ENCODE data around the gene UBA52. TPM values are rescaled to one million over a fixed set of nuclear protein-coding genes. Genes with fewer than 3 reads are reported as not detected.

Gene UBA52
- total and polyA plus RNA-seq, 11 donors: 336 to 944 (median 716) TPM

- 3 to 6% (median 5%) methylated on average over 5 to 44 of the region's 45 CpGs for WGBS, 4 donors
- Histone ChIP-seq H3K4me1 (peaks cover 0 to 54% (median 34%) of the 10 kb centered on the region in 12 donors), H3K27me3 (peaks cover 60 to 95% (median 81%) of the 10 kb centered on the region in 9 donors), H3K4me3 (peak overlapping the region in 1 of 12 donors; percentile 1), H3K36me3 (no peaks in the 10 kb centered on the region), H3K9me3 (no peaks in the 10 kb centered on the region), H3K27ac (no peak overlapping the region)
- ATAC-seq: no peak
- TF ChIP-seq POLR2A (IDR thresholded peaks at IDR 0.05): no peak
- TF ChIP-seq, protein P1, sequence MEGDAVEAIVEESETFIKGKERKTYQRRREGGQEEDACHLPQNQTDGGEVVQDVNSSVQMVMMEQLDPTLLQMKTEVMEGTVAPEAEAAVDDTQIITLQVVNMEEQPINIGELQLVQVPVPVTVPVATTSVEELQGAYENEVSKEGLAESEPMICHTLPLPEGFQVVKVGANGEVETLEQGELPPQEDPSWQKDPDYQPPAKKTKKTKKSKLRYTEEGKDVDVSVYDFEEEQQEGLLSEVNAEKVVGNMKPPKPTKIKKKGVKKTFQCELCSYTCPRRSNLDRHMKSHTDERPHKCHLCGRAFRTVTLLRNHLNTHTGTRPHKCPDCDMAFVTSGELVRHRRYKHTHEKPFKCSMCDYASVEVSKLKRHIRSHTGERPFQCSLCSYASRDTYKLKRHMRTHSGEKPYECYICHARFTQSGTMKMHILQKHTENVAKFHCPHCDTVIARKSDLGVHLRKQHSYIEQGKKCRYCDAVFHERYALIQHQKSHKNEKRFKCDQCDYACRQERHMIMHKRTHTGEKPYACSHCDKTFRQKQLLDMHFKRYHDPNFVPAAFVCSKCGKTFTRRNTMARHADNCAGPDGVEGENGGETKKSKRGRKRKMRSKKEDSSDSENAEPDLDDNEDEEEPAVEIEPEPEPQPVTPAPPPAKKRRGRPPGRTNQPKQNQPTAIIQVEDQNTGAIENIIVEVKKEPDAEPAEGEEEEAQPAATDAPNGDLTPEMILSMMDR (IDR thresholded peaks at IDR 0.05): no peak
- intact Hi-C loops (cut with DNase I): no loop called here
- DNase-seq: no peak
Measured at GRCh38 chr19:18610556-18611326, 39.1 kb downstream of the UBA52 start.

DNA sequence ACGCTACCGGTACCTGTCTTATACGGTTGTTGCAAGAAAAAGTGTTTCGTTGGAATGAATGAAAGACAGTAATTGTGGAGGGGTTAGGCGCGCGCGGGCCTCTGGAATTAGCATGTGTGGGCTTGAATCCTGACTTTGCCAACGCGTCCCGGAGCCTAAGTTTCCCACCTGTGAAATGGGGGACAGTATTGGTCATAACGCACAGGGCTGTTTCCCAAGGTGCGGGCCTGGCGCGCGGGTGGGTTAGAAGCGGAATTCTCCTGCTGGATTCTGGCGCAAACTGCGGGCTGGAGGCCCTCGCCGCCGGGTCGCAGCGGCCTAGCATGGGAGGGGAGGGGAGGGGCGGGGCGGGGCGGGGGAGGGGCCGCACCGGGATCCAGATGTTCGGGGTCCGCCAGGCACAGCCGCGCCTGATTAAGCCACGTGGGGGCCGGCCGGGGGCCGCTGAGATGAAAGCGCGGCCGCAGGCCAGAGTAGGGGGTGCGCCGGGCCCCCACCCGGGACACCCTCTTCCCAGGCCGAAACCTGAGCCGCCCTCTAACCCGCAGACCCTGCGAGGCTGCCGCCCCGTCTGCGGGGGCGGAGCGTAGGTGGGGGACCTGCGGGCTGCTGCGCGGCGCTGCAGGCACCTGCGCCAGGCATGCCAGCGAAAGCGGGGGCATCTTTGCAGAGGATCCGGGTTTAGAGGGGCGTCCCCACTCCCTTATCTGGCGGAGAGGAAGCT, 39.8 kb downstream of the UBA52 start:
- H3K27me3 ChIP-seq: peaks cover 55 to 95% (median 76%) of the 10 kb centered on the region in 9 donors
- H3K36me3 ChIP-seq: no peaks in the 10 kb centered on the region
- peaks cover 0 to 47% (median 32%) of the 10 kb centered on the region in 12 donors for H3K4me1 ChIP-seq
- H3K9me3 ChIP-seq: no peaks in the 10 kb centered on the region
- DNase-seq: no peak
- no peak for TF ChIP-seq POLR2A (IDR thresholded peaks at IDR 0.05)
- TF ChIP-seq, protein P1 (IDR thresholded peaks at IDR 0.05): no peak
- peak overlapping the region in 4 of 12 donors; percentile 5 to 66 (median 24) for H3K4me3 ChIP-seq
- no peak overlapping the region for H3K27ac ChIP-seq
- WGBS, 4 donors: 2 to 3% (median 2%) methylated on average over 43 to 62 of the region's 62 CpGs
- ATAC-seq: no peak
- intact Hi-C loops (cut with DNase I): no loop called here

DNA sequence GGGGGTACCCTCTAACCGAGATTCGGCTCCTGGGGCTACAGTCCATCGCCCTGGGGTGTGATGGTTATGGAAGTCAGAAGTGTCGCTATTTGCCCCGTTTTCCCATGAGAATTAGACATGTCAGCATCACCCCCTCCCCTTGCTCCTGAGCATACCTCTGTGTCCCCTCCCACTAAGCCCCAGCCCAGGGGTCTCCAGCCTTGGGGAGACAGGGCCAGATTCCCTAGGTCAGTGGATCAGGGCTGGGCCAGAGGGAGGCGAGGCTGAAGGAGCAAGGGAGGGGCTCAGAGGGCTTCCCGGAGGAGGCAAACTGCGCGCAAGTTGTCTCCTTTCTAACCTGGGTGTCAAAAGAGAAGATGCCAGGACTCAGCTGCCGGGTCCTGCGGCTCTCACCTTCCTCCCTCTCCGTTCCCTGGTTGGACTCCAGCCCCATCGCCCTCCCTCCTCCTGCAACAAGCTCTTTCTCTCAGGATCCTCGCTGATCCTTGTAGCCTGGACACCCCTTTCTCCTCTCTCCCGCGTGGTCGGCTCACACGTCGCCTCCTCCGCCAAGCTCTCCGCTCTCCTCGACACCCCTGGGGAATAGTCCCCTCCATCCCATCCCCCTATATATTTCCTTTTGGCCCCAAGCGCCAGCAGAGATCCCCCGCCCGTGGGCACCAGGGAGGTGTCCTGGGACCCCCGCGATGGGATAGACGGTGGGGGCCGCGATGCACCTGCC, 40.6 kb downstream of the UBA52 start:
- Histone ChIP-seq H3K27ac (no peak overlapping the region), H3K27me3 (peaks cover 53 to 92% (median 73%) of the 10 kb centered on the region in 9 donors), H3K9me3 (no peaks in the 10 kb centered on the region), H3K4me3 (peak overlapping the region; percentile 12 to 66 (median 50)), H3K4me1 (peaks cover 0 to 42% (median 31%) of the 10 kb centered on the region in 12 donors), H3K36me3 (no peaks in the 10 kb centered on the region)
- TF ChIP-seq POLR2A (IDR thresholded peaks at IDR 0.05): no peak
- TF ChIP-seq, protein P1 (IDR thresholded peaks at IDR 0.05): no peak
- DNase-seq (no peak), ATAC-seq (no peak)
- intact Hi-C loops (cut with DNase I): no loop called here
- WGBS, 4 donors: 1 to 3% (median 2%) methylated on average over 25 to 30 of the region's 30 CpGs
